Endothelial cell of umbilical vein (primary cell): ENCODE measurements around the gene MYMK.

Experiments
- EZH2 ChIP-seq: IDR thresholded peaks from 2 replicates; pipeline ENCODE4 v1.6.1; 2012; ENCODE audit warnings: borderline replicate concordance, low read depth, mild to moderate bottlenecking, moderate library complexity, low read length, inconsistent platforms; ENCODE audit not compliant: severe bottlenecking
- FOS ChIP-seq: IDR thresholded peaks from 2 replicates; pipeline ENCODE4 v1.6.1; 2011; ENCODE audit warnings: mild to moderate bottlenecking, low read length, moderate library complexity, borderline replicate concordance; ENCODE audit not compliant: insufficient read depth
- GATA2 ChIP-seq: IDR thresholded peaks from 2 replicates; pipeline ENCODE4 v1.7.0; 2011; ENCODE audit warnings: low read depth, mild to moderate bottlenecking, moderate library complexity, mixed read lengths, low read length; ENCODE audit not compliant: insufficient read length, insufficient read depth
- JUN ChIP-seq: IDR thresholded peaks from 2 replicates; pipeline ENCODE4 v1.6.1; 2011; ENCODE audit warnings: borderline replicate concordance, low read depth; ENCODE audit not compliant: insufficient read length, insufficient read depth
- MAX ChIP-seq: IDR thresholded peaks from 2 replicates; pipeline ENCODE4 v1.6.1; 2011; ENCODE audit not compliant: insufficient read depth, insufficient read length
- MYC ChIP-seq: IDR thresholded peaks from one replicate; pipeline ENCODE4 v1.6.1; 2011; ENCODE audit warnings: mild to moderate bottlenecking, low read depth, low read length
- POLR2A ChIP-seq: IDR thresholded peaks from 2 replicates; pipeline ENCODE4 v1.6.1; 2012; ENCODE audit warnings: low read depth, mild to moderate bottlenecking, control low read depth, low read length
- POLR2AphosphoS5 ChIP-seq: IDR thresholded peaks from 2 replicates; pipeline ENCODE4 v1.6.1; 2012; ENCODE audit warnings: low read depth, mild to moderate bottlenecking, control low read depth, low read length, moderate library complexity; ENCODE audit not compliant: insufficient read depth
- TF ChIP-seq, protein P1 (sequence below), 2 donors: IDR thresholded peaks; 1 replicate in 1 of 2; 2 replicates in 1 of 2; pipeline ENCODE4 v1.5.1; 2011; ENCODE audit warnings: low read length in 2 of 2, mild to moderate bottlenecking in 2 of 2, moderate library complexity in 2 of 2, control low read depth in 1 of 2, inconsistent platforms in 1 of 2, low read depth in 1 of 2; ENCODE audit not compliant: insufficient read depth in 1 of 2; ENCODE audit errors: extremely low read depth in 1 of 2

DNA sequence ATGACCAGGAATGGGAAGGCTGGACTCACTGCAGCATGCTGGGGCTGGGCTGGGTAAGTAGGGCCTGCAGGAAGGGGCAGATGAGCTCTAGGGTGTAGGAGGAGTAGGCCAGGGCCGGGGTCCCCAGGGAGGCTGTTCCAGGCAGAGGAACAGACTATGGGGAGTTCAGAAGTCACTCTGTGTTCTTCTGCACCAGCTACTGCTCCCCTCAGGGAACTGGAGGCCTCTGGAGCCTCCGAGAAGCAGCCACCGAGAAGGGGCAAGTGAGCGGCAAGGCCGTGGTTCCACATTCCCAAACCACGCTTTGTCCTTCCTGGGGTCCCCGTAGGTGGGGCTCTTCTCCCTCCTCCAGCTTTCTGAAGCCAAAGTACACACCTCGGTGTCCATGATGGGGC, 37.4 kb downstream of the MYMK start:
- no peak for TF ChIP-seq POLR2AphosphoS5
- TF ChIP-seq, protein P1, sequence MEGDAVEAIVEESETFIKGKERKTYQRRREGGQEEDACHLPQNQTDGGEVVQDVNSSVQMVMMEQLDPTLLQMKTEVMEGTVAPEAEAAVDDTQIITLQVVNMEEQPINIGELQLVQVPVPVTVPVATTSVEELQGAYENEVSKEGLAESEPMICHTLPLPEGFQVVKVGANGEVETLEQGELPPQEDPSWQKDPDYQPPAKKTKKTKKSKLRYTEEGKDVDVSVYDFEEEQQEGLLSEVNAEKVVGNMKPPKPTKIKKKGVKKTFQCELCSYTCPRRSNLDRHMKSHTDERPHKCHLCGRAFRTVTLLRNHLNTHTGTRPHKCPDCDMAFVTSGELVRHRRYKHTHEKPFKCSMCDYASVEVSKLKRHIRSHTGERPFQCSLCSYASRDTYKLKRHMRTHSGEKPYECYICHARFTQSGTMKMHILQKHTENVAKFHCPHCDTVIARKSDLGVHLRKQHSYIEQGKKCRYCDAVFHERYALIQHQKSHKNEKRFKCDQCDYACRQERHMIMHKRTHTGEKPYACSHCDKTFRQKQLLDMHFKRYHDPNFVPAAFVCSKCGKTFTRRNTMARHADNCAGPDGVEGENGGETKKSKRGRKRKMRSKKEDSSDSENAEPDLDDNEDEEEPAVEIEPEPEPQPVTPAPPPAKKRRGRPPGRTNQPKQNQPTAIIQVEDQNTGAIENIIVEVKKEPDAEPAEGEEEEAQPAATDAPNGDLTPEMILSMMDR (IDR thresholded peaks at IDR 0.05; ENCODE audit: extremely low read depth in 1 of 2, insufficient read depth in 1 of 2, low read depth in 1 of 2, low read length in 2 of 2) = no peak
- TF ChIP-seq EZH2 = no peak
- no peak for TF ChIP-seq POLR2A
- no peak for TF ChIP-seq MAX
- TF ChIP-seq MYC = no peak
- TF ChIP-seq GATA2 = no peak
- no peak for TF ChIP-seq JUN
- TF ChIP-seq FOS = no peak
